Ishikawa (cell line): ENCODE data around the gene LUZP2.

Experiments
- CEBPB ChIP-seq: IDR thresholded peaks from 2 replicates; pipeline ENCODE4 v1.6.1; 2012
- CREB1 ChIP-seq: IDR thresholded peaks from 2 replicates; pipeline ENCODE4 v1.6.1; 2012; ENCODE audit warnings: low read depth
- EGR1 ChIP-seq: IDR thresholded peaks from 2 replicates; pipeline ENCODE4 v1.6.1; 2012
- EP300 ChIP-seq: IDR thresholded peaks from 2 replicates; pipeline ENCODE4 v1.6.1; 2012; ENCODE audit warnings: borderline replicate concordance
- FOXM1 ChIP-seq: IDR thresholded peaks from 2 replicates; pipeline ENCODE4 v1.6.1; 2012; ENCODE audit warnings: low read depth, borderline replicate concordance
- MAX ChIP-seq: IDR thresholded peaks from 2 replicates; pipeline ENCODE4 v1.6.1; 2012
- NFIC ChIP-seq: IDR thresholded peaks from 2 replicates; pipeline ENCODE4 v1.6.1; 2012
- RAD21 ChIP-seq: IDR thresholded peaks from 2 replicates; pipeline ENCODE4 v1.6.1; 2012; ENCODE audit warnings: low read depth
- REST ChIP-seq: IDR thresholded peaks from 2 replicates; pipeline ENCODE4 v1.6.1; 2012; ENCODE audit warnings: low read depth, mild to moderate bottlenecking
- TAF1 ChIP-seq: IDR thresholded peaks from 2 replicates; pipeline ENCODE4 v1.6.1; 2012; ENCODE audit warnings: low read depth, mild to moderate bottlenecking
- TCF12 ChIP-seq: IDR thresholded peaks from 2 replicates; pipeline ENCODE4 v1.6.1; 2012; ENCODE audit warnings: low read depth
- TEAD4 ChIP-seq: IDR thresholded peaks from 2 replicates; pipeline ENCODE4 v1.6.1; 2012
- USF1 ChIP-seq: IDR thresholded peaks from 2 replicates; pipeline ENCODE4 v1.6.1; 2012
- YY1 ChIP-seq: IDR thresholded peaks from 2 replicates; pipeline ENCODE4 v1.6.1; 2012; ENCODE audit warnings: low read depth
- ZBTB7A ChIP-seq: IDR thresholded peaks from 2 replicates; pipeline ENCODE4 v1.6.1; 2012; ENCODE audit warnings: low read depth

Gene LUZP2

GRCh38 chr11:24896118-24896835, 399.4 kb downstream of the LUZP2 start:
- TF ChIP-seq CEBPB (no peak), EGR1 (no peak), TAF1 (no peak), EP300 (no peak), REST (no peak), YY1 (no peak)

GRCh38 chr11:24900514-24900913, 403.7 kb downstream of the LUZP2 start:
- no peak for TF ChIP-seq REST
- TF ChIP-seq ZBTB7A = no peak
- TF ChIP-seq TAF1 = no peak
- TF ChIP-seq RAD21 = no peak
- no peak for TF ChIP-seq TEAD4
- TF ChIP-seq CREB1 = no peak
- TF ChIP-seq FOXM1 = no peak
- TF ChIP-seq NFIC = no peak
- TF ChIP-seq MAX = no peak
- TF ChIP-seq YY1 = no peak
- no peak for TF ChIP-seq TCF12
- no peak for TF ChIP-seq CEBPB
- no peak for TF ChIP-seq USF1
- no peak for TF ChIP-seq EGR1
- no peak for TF ChIP-seq EP300

- no peak for TF ChIP-seq NFIC
Observed at GRCh38 chr11:24900960-24901549, 404.2 kb downstream of the LUZP2 start.

- TF ChIP-seq USF1 = no peak
- no peak for TF ChIP-seq ZBTB7A
- TF ChIP-seq CREB1 = no peak
- no peak for TF ChIP-seq EGR1
- no peak for TF ChIP-seq TEAD4
- no peak for TF ChIP-seq TCF12
- no peak for TF ChIP-seq NFIC
- no peak for TF ChIP-seq RAD21
- no peak for TF ChIP-seq MAX
- TF ChIP-seq YY1 = no peak
- TF ChIP-seq FOXM1 = no peak
- no peak for TF ChIP-seq REST
- TF ChIP-seq EP300 = no peak
- TF ChIP-seq TAF1 = no peak
- TF ChIP-seq CEBPB = no peak
Observed at GRCh38 chr11:24903555-24903954, 406.7 kb downstream of the LUZP2 start.

GRCh38 chr11:24925091-24925490, 428.2 kb downstream of the LUZP2 start:
- TF ChIP-seq FOXM1 (no peak), YY1 (no peak), TAF1 (no peak), ZBTB7A (no peak), REST (no peak), MAX (no peak), RAD21 (no peak)
